HG02885 (cell line): Measurements from ENCODE around the gene MCUR1.

Experiments used
- ATAC-seq: cut with Tn5 transposase; IDR thresholded peaks from one replicate; pipeline ENCODE4 v1.9.1; 2021; ENCODE audit warnings: mild to moderate bottlenecking; ENCODE audit not compliant: unreplicated experiment, poor library complexity

The MCUR1 gene

DNA sequence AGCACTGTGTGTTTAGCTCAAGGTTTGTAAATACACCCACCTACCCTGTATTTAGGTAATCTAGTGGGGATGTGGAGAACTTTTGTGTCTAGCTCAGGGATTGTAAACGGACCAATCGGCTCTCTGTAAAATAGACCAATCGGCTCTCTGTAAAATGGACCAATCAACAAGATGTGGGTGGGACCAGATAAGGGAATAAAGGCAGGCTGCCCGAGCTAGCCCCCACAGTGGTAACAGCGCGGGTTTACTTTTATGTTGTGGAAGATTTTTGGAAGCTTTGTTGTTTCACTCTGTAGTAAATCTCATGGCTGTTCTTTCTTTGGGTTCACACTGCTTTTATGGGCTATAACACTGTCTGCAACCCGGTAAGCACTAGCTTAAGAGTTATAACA, 70.6 kb downstream of the MCUR1 start:
- ATAC-seq, result no peak

DNA sequence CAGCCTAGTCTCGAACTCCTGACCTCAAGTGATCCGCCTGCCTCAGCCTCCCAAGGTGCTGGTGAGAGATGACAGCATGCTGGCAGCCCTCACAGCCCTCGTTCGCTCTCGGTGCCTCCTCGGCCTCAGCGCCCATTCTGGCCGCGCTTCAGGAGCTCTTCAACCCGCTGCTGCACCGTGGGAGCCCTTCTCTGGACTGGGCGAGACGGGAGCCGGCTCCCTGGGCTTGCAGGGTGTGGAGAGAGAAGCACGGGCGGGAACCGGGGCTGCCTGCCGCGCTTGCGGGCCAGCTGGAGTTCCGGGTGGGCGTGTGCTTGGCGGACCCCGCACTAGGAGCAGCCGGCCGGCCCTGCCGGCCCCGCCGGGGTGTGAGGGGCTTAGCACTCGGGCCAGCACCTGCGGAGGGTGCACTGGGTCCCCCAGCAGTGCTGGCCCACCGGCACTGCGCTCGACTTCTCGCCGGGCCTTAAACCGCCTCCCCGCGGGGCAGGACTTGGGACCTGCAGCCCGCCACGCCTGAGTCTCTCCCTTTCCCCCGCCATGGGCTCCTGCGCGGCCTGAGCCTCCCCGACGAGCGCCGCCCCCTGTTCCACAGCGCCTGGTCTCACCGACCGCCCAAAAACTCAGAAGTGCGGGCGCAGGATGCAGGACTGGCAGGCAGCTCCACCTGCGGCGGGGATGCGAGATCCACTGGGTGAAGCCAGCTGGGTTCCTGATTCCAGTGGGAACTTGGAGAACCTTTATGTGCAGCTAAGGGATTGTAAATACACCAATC, 71.2 kb downstream of the MCUR1 start:
- no peak for ATAC-seq

DNA sequence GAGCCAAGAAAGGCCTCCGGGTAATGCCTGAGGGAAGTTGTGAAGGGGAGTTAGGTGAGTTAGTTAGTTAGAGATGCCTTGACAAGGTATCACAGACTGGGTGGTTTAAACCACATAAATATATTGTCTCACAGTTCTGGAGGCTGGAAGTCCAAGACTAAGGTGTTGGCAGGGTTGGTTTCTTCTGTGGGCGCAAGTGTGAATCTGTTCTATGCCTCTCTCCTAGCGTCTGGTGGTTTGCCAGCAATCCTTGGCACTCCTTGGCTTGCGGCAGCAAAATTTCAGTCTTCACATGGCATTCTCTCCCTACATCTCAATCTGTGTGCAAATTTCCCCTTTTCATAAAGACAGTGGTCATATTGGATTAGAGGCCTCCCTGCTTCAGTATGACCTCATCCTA, 73.0 kb downstream of the MCUR1 start:
- ATAC-seq, result no peak
